GM19397 (cell line): ENCODE measurements around the gene PCSK6.

ENCODE experiments used
- ATAC-seq: cut with Tn5 transposase; IDR thresholded peaks from one replicate; pipeline ENCODE4 v1.9.1; 2021; ENCODE audit warnings: mild to moderate bottlenecking, moderate library complexity; ENCODE audit not compliant: unreplicated experiment

Gene PCSK6

DNA sequence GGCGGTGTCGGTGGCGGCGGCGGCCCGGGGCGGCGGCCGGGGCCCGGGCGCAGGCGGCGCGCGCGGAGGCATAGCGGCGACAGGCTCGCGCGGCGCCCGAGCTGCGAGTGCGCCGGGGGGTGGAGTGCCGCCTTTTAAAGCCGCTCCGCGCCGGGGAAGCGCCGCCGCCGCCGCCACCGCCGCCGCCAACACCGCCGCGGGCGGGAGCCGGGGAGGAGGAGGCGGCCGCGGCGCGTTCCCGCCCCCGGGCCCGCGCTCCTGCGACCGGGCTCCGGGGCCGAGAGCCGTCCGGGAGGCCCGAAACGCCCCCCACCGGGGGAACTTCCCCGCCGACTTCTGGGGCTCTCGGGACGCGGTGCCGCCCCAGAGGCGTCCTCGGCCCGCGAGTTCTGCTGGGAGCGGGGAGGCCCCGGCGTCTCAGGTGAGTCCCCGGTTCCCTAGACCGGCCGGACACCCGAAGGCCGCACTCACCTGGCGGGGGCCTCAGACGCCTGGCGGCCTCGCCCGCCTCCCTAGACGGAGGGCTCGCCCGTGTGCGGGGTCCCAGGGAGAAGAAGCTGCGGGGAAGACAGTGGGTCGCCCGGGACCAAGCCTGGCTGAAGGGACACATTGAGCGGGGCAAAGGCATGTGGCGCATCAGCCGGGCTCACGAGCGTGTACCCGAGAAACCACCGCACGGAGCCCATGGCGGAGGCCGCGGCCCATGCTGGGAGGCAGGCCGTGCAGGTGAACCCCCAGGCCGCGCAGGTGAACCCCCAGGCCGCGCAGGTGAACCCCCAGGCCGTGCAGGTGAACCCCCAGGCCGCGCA lies at the start of gene PCSK6:
Gene PCSK6 (minus strand): TSS at position 109 of the 809 bp plus-strand sequence. CDS start 37 bp downstream, at position 72.
- no peak for ATAC-seq

- ATAC-seq = no peak
These were observed 49.5 kb upstream of the PCSK6 start for GRCh38 chr15:101538996-101539395.

DNA sequence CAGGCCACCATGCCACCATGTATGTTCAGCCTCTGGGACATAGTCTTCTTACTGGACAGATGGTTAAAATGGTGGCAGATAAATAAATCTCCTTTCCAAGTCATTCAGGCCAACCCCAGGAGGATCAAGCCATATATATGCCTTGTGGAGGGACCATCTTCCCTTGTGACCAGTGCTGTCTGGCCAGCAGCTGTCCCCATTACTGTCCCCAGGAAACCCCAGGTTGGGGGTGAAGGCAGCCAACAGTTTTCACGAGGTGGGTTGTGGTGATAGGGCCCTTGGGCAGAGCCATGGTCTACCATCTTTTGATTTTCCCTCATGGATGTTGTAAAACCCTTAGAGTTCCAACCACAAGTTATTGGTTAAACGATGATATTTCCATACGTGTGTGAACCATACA lies 48.7 kb upstream of the PCSK6 start:
- ATAC-seq = no peak

DNA sequence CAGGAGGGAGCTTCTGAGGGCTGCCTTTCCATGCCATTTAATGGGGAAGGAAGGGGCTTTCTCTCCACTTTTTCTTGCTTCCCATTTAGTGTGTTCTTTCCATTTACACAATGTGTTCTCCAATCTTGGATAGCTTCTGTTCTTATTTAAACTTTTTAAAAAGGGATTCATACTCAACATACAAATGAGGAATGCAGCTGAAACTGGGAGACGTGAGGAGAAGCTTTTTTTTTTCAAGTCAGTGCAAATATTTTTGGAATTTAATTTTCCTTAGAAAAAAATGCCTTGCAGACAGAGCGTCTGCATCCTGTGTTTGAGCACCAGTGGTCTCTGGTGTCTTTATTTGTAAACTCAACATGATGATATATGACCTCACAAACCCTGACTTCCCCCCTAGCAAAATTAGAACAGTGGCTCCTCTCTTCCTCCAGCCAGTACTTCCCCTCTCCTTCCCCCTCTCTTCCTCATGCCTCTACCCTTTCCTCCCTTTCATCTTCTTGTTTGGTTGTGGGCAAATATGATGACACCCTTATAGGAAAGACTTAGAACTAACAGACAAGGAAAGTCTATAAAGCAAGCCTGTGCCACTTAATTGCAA lies 48.1 kb upstream of the PCSK6 start:
- ATAC-seq = no peak

- ATAC-seq = no peak
These were observed 47.4 kb upstream of the PCSK6 start for GRCh38 chr15:101536875-101537405.

DNA sequence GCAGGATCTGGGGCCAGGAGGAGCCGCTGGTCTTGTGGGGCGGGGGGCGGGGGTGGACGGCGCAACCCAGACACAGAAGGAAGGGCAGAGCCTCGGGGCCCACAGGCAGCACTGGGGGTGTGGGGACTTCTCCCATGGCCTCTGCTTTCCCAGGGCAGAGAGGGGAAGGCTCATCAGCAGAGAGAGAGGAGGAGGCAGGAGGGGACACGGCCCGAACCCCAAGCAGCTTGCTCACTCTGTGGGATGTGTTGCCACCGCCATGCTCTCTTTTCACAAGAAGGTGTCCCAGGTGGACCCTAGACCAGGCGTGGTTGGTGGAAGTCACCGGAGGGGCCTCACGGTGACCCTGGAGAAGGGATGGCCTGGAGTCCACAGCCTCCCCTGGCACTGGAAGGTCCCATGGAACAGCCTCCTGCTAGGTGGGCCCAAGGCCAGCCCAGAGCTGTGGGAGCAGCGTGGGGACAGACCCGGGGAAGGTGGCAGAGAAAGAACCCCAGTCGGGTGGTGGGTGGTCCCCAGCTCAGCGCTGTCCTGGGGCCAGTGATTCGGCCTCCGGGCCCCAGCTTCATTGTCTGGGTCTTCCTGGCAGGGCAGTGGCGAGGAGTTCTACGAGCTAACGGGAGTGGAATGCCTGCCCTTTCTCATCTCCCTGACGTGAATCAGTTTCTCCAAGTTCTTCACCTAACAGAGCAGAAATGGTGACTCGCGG lies 46.8 kb upstream of the PCSK6 start:
- ATAC-seq = no peak

DNA sequence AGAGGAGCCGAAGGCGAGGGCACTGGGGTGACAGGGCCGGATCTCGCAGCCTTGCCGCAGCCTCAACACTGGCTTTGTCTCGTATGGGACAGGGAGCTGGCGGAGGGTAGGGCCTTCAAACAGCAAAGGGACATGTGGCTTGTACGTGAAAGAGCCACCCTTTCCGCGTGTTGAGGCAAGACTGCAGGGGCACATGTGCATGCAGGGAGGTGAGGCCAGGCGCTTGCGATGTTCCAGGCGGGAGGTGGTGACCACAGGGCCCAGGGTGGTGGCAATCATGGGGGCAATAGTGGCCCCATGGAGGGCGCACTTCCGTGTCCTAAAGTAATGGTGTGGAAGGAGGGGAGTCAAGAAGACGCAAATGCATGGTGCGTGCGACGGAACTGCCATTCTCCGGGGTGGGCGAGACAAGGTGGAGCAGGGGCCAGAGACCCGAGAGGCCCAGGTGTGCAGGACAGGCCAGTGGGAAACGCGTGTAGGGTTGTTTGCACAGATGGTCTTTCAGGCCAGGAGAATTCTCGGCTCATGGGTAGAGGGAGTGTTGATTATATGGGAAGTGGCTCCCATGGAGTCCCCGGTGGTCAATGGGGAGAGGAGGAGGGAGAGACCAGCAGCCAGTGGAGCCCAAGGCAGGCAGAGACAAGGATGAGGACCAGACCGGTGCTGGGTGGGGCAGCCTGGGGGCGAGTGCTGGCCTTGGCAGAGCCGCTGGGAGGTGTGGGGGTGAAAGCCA lies 45.8 kb upstream of the PCSK6 start:
- no peak for ATAC-seq

- no peak for ATAC-seq
These were observed 45.0 kb upstream of the PCSK6 start for GRCh38 chr15:101534376-101534970.

DNA sequence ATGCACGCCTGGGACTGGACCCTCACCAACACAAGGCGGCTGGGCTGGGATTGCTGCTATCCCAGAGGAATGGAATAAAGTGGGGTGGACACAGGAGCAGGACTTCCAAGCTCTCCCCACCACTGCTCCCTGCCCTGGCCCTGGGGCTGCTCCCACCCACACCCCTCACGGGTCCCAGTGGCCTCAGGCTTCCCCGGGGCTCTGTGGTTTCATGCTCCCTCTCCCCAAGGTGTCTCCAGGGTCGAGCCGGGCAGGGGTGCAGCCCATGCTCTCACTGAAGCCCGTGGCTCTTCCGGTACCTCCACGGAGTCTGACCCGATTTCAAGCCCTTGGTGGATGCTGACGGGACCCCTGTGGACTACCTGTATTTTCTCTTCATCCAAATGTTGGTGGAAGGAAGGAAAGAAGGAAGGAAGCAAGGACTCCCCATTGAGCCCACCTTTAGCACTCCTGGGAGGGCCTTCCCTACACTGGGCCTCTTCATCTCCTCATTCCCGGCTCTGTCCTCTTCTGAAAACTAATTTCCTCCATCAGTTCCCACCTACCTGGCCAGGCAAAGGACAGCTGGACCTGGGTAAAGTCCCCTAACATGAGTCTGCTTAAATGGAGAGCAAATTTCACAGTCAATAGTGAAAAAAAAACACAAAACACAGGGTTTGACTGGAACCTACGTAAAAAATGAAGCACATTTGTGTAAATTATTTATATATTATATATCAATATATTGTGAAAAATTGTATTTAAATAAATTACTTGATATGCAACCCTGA lies 44.0 kb upstream of the PCSK6 start:
- ATAC-seq = no peak

GRCh38 chr15:101532865-101533264 lies 43.4 kb upstream of the PCSK6 start:
- ATAC-seq = no peak

GRCh38 chr15:101531170-101531569 lies 41.7 kb upstream of the PCSK6 start:
- ATAC-seq = no peak

DNA sequence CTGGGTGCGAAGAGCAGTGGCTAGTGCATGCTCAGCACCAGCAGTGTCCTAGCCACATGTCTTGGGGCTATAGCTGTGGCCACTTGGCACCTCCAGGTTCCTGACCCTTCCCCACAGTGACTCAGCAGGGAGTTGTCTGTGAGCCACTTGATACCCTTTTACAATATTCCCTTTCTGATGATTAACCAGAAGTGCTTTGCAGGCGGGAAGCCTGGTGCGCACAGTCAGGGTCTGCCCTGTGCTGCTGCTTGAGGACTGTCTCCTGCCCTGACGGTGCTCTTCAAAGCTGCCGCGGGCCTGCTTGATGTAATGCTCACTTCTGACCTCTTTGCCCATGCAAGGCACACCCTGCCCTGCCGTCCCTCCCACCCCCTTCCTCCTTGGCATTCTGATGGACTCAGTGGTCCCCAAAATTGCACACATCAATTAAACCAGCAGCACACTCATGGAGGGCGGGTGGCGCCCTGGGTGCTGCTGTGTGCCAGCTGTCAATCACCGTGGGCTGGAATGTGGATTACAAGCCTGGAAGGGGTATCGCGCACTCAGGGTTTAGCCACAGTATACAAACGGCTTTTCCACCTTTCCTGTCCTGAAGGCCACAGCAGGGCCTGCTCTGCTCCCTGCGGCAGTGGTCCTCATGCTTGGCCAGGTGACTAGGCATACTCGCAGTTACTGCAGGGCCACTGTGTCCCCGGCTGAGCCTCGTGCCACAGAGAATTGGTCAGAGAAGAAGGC lies 40.9 kb upstream of the PCSK6 start:
- no peak for ATAC-seq

- ATAC-seq = no peak
These were observed 39.4 kb upstream of the PCSK6 start for GRCh38 chr15:101528917-101529299.

DNA sequence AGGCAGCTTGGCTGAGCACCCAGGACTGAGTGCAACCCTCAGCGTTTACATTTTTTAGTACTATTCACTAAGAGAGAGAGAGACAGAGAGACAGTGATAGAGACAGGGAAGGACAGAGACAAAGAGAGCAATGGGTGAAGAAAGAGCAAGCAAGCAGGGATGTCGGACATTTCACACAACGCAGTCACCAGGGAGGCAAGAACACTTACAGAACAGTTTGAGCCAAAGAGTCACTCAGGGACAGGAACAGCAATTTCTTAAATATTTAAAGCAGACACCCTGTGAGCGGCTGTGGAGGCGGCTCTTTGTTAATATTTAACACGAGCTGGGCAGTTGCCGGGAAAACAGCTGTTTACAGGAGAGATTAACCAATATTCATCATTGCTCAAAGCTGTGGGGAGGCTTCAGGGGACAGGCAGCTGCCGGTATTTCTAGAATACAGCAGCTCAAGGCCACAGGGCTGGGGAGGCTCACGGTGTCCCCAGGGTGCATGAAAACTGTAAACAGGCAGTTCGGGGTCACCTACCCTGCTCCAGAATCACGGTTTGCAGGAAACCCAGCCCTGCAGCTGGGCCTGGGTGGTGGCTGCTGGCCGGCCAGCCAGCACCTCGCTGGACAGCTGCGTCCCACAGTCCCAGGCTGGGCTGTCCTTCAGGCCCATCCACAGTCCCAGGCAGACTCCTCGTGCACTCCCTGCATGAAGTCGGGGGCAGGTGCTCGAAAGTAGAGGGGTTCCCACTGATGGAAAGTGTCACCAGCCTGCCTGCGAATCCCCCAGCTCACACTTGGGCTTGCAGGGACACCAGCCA lies 38.8 kb upstream of the PCSK6 start:
- no peak for ATAC-seq

DNA sequence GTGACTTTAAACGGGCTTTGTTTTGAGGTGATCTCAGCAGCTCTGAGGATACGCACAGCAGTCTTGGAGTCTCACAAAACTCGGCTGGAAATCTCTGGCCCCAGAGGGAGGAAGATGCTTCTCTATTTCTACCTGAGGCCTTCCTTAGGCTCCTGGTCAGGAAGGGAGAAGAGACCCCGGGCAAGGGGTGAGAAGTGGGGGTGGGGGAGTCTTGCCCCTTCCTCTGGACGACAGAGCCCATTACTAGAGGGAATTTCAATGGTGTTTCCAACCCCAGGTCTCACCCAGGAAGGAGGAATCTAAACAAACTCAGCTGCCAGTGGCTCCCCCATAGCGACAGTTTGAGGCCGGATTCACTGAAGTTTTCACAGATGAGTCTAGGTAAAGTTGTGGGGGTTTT lies 37.4 kb upstream of the PCSK6 start:
- no peak for ATAC-seq

GRCh38 chr15:101526442-101526841 lies 36.9 kb upstream of the PCSK6 start:
- no peak for ATAC-seq

DNA sequence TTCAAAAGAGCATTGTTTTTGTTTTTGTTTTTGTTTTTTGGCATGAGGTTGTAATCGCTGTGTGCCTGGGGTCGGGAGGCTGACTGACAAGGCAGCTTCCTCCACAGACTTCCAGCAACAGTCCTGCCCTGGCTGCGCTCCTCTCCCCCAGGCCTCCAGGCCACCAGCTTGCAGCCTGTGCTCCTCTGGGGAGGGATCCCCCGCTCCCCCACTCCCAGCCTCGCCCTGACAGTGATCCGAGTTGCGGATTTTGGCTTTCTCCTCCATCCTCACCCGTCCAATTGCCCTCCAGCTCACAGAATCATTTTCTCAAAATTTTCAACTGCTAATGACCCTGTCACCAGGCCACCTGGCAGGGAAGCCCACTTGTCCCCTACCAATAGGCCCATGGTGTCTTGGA lies 36.5 kb upstream of the PCSK6 start:
- no peak for ATAC-seq

DNA sequence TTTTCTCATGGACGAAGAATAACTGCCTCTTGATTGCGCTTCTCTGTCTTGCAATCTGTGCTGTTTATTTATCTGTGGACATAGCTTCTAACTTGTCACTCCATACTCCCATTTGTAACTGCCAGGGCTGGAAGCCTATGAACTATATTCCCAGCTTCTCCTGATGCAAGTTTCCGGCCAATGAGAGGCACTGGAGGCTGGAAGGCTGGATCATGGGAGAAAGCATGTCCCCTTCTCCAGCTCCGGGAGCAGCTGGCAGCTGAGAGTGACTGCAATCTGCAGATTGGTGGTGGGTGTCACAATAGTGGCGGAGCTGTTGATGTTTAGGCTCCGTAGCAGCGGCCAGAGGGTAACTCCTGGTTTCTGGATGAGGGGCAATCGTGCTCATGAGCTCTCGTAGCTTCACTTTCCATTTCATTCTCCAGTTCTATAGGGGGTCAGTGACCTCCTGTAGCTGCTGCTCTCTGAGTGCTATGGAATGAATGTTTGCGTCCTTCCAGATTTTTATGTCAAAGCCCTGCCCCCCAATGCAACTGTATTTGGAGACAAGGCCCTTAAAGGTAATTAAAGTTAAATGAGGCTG lies 35.7 kb upstream of the PCSK6 start:
- ATAC-seq = no peak
